Measurements from ENCODE around the gene PPP1R11. TPM values are rescaled to one million over a fixed set of nuclear protein-coding genes. Genes with fewer than 3 reads are reported as not detected.

The PPP1R11 gene
- total and polyA plus RNA-seq, 2 of the 13 experiments (the other 11 are each of a cell fraction or from before 2014, with no cell fraction given): 32.1 to 58.9 TPM

- TF ChIP-seq ZNF232 (CRISPR knock-in tag; IDR thresholded peaks at IDR 0.05; ENCODE audit: borderline replicate concordance) (no peak; the same call in 1 of the 2 replicates), ZBTB49 (CRISPR knock-in tag; IDR thresholded peaks at IDR 0.05; ENCODE audit: borderline replicate concordance) (0 out of 2 replicates have a peak, but pooled peaks have one; percentile 36), HNRNPLL (IDR thresholded peaks at IDR 0.05; ENCODE audit: low read depth, low read length, poor library complexity, severe bottlenecking) (peak; percentile 95), ZNF343 (CRISPR knock-in tag; IDR thresholded peaks at IDR 0.05) (peak; percentile 91), KLF15 (CRISPR knock-in tag; IDR thresholded peaks at IDR 0.05; ENCODE audit: borderline replicate concordance) (no peak; the same call in 1 of the 2 replicates), ATF7 (IDR thresholded peaks at IDR 0.05) (peak; percentile 8; the same call in 1 of the 2 replicates), ATF7 (CRISPR knock-in tag; IDR thresholded peaks at IDR 0.05) (peak; percentile 83; the same call in 1 of the 2 replicates), ZFP82 (CRISPR knock-in tag; IDR thresholded peaks at IDR 0.05; ENCODE audit: borderline replicate concordance) (no peak), MAFF (IDR thresholded peaks at IDR 0.05; ENCODE audit: low read depth, low read length) (no peak), JDP2 (CRISPR knock-in tag; IDR thresholded peaks at IDR 0.05; ENCODE audit: borderline replicate concordance) (no peak), ZNF782 (CRISPR knock-in tag; IDR thresholded peaks at IDR 0.05; ENCODE audit: borderline replicate concordance) (peak; percentile 70; the same call in 1 of the 2 replicates), ZNF775 (CRISPR knock-in tag; IDR thresholded peaks at IDR 0.05; ENCODE audit: borderline replicate concordance) (0 out of 2 replicates have a peak, but pooled peaks have one; percentile 65), ZNF34 (CRISPR knock-in tag; IDR thresholded peaks at IDR 0.05; ENCODE audit: borderline replicate concordance) (no peak), ZBTB4 (CRISPR knock-in tag; IDR thresholded peaks at IDR 0.05; ENCODE audit: borderline replicate concordance) (peak; percentile 69; the same call in 1 of the 2 replicates), MIER2 (CRISPR knock-in tag; IDR thresholded peaks at IDR 0.05) (peak; percentile 45; the same call in 1 of the 2 replicates), GABPA (IDR thresholded peaks at IDR 0.05; ENCODE audit: low read depth, low read length) (peak; percentile 93), GABPA (CRISPR knock-in tag; IDR thresholded peaks at IDR 0.05; ENCODE audit: low read depth) (peak; percentile 99), DDIT3 (CRISPR knock-in tag; IDR thresholded peaks at IDR 0.05) (no peak), ZFAT (CRISPR knock-in tag; conservative IDR thresholded peaks at IDR 0.05) (no peak), REXO4 (CRISPR knock-in tag; IDR thresholded peaks at IDR 0.05; ENCODE audit: borderline replicate concordance) (no peak), DNMT3B (CRISPR knock-in tag; conservative IDR thresholded peaks at IDR 0.05) (no peak; the same call in 1 of the 2 replicates)
- TF ChIP-seq, protein P1, sequence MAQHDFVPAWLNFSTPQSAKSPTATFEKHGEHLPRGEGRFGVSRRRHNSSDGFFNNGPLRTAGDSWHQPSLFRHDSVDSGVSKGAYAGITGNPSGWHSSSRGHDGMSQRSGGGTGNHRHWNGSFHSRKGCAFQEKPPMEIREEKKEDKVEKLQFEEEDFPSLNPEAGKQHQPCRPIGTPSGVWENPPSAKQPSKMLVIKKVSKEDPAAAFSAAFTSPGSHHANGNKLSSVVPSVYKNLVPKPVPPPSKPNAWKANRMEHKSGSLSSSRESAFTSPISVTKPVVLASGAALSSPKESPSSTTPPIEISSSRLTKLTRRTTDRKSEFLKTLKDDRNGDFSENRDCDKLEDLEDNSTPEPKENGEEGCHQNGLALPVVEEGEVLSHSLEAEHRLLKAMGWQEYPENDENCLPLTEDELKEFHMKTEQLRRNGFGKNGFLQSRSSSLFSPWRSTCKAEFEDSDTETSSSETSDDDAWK (CRISPR knock-in tag; IDR thresholded peaks at IDR 0.05): no peak
Observed at GRCh38 chr6:30066577-30067459, at the start of gene PPP1R11 (continued).
